ENCODE measurements around the gene CMSS1.

- no peak for TF ChIP-seq CTCF (IDR thresholded peaks at IDR 0.05)
- no peak for TF ChIP-seq POLR2A (IDR thresholded peaks at IDR 0.05)
- TF ChIP-seq EP300 (IDR thresholded peaks at IDR 0.05; ENCODE audit: low read depth) = no peak
- TF ChIP-seq POLR2AphosphoS5 (IDR thresholded peaks at IDR 0.05) = no peak
Observed at GRCh38 chr3:100018806-100019205, 201.1 kb downstream of the CMSS1 start.
